ENCODE results near the gene PRKCA. TPM values are rescaled to one million over a fixed set of nuclear protein-coding genes. Genes with fewer than 3 reads are reported as not detected.
A peak's percentile ranks its signal among the peaks of the same experiment; 100 is the strongest.

Gene PRKCA
- total RNA-seq, 1 donor from 2014 or later: 4.7 TPM

DNA sequence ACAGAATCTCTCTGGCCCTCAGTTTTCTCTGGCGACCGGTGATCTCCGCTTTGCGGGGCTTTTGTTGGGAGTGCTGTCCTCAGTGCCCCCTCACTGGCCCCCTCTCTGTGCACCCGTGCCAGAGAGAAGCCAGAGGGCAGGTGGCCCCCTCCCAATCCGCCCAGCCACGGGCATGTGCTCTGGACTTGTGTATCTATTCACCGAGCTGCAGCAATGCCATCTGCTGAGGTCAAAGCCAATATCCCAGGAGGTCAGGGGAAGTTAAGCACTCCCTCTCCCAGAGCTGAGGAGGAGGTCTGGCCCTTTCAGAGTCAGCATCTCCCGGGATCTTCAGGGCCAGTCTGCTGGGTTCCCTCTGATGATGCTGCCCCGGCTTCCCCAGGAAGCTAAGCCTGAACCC is 537.6 kb downstream of the PRKCA start:
- Histone ChIP-seq H3K27me3 (ENCODE audit: control insufficient read depth, insufficient read depth, low read length) (peaks cover 1% of the 10 kb centered on the region), H3K36me3 (ENCODE audit: control insufficient read depth, insufficient read depth, low read length) (no peaks in the 10 kb centered on the region), H3K4me3 (ENCODE audit: low read depth, low read length) (no peak overlapping the region)
- FAIRE-seq (no peak), DNase-seq (ENCODE audit: low read depth) (no peak)
- TF ChIP-seq, protein P1, sequence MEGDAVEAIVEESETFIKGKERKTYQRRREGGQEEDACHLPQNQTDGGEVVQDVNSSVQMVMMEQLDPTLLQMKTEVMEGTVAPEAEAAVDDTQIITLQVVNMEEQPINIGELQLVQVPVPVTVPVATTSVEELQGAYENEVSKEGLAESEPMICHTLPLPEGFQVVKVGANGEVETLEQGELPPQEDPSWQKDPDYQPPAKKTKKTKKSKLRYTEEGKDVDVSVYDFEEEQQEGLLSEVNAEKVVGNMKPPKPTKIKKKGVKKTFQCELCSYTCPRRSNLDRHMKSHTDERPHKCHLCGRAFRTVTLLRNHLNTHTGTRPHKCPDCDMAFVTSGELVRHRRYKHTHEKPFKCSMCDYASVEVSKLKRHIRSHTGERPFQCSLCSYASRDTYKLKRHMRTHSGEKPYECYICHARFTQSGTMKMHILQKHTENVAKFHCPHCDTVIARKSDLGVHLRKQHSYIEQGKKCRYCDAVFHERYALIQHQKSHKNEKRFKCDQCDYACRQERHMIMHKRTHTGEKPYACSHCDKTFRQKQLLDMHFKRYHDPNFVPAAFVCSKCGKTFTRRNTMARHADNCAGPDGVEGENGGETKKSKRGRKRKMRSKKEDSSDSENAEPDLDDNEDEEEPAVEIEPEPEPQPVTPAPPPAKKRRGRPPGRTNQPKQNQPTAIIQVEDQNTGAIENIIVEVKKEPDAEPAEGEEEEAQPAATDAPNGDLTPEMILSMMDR (IDR thresholded peaks at IDR 0.05; ENCODE audit: insufficient read depth, low read length, severe bottlenecking): no peak

DNA sequence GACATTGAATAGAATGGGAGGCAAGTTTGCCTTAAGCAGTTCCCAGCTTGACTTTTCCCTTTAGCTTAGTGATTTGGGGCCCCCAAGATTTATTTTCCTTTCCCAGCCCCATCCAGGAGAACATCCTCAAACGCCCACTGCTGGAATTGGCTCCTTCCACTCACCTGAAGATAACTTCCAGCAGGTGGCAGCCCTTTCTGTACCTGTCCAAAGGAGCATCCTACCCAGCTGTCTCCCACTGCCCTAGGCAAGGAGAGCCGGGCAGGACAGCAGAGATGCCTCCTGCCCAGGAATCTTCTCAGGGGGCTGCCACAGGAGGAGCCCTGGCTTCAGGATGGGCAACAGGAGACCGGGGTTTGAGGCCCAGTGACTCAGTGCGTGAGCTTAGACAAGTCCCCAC is 538.9 kb downstream of the PRKCA start:
- FAIRE-seq (no peak), DNase-seq (ENCODE audit: low read depth) (peak; percentile 6)
- TF ChIP-seq, protein P1 (IDR thresholded peaks at IDR 0.05; ENCODE audit: insufficient read depth, low read length, severe bottlenecking): peak; percentile 17
- Histone ChIP-seq H3K4me3 (ENCODE audit: low read depth, low read length) (no peak overlapping the region), H3K36me3 (ENCODE audit: control insufficient read depth, insufficient read depth, low read length) (no peaks in the 10 kb centered on the region), H3K27me3 (ENCODE audit: control insufficient read depth, insufficient read depth, low read length) (no peaks in the 10 kb centered on the region)

DNA sequence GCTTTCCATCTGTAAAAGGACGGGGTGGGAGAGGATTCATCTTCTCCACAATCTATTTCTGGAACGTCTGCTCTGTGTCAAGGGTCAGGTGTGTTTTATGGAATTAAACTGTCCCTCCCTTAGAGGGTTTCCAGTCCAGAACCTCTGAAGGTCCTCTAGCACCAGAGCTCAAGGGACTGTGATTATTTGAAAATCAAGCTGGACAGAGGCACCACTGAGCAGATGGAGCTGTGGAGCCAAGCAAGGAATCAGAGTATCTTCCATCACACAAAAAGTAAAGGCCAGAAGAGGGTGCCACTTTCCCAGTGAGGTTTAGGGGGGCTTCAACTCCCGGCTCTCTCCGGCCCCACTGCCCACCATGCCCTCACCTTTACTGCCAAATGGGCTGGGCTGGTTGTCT is 539.3 kb downstream of the PRKCA start:
- Histone ChIP-seq H3K36me3 (ENCODE audit: control insufficient read depth, insufficient read depth, low read length) (no peaks in the 10 kb centered on the region), H3K4me3 (ENCODE audit: low read depth, low read length) (no peak overlapping the region), H3K27me3 (ENCODE audit: control insufficient read depth, insufficient read depth, low read length) (no peaks in the 10 kb centered on the region)
- peak; percentile 60 for FAIRE-seq
- no peak for DNase-seq (ENCODE audit: low read depth)
- TF ChIP-seq, protein P1 (IDR thresholded peaks at IDR 0.05; ENCODE audit: insufficient read depth, low read length, severe bottlenecking): no peak

DNA sequence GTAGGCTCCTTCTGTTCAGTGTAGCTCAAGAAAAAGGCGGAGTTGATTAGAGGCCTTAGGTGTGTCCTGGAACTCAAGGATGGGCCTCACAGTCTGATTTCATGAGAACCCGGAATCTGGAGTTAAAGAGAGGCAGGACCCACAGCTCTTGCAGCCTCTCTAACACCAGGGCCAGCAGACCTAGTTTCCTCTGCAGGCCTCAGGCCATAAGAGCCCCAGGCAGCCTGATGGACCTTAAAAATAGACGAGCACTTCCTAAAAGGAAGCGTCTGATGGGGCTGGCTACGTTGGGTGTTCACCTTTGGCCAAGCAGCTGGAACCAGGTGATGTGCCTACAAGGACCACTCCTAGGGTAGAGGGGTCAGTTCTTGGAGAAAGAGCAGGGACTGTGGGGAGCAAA is 540.1 kb downstream of the PRKCA start:
- DNase-seq (ENCODE audit: low read depth): no peak
- FAIRE-seq: no peak
- TF ChIP-seq, protein P1 (IDR thresholded peaks at IDR 0.05; ENCODE audit: insufficient read depth, low read length, severe bottlenecking): no peak
- Histone ChIP-seq H3K27me3 (ENCODE audit: control insufficient read depth, insufficient read depth, low read length) (no peaks in the 10 kb centered on the region), H3K36me3 (ENCODE audit: control insufficient read depth, insufficient read depth, low read length) (no peaks in the 10 kb centered on the region), H3K4me3 (ENCODE audit: low read depth, low read length) (no peak overlapping the region)

DNA sequence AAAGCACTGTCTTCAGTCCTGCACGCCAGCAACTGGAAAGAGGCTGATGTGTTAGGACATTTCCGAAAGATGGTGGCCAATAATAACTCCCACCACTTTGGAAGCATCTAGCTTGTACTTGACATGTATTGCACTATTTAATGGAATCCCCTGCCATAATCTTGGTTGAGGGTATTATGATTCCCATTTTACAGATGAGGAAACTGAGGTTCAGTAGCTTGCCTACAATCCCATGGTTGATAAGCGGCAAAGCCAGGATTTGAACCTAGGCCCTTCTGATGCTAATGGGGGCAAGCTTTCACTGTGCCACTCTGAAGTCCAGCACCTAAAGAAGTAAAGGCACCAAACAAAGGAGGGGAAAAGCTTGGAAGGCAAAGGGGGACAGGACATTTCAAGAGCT is 540.5 kb downstream of the PRKCA start:
- no peak overlapping the region for H3K4me3 ChIP-seq (ENCODE audit: low read depth, low read length)
- DNase-seq (ENCODE audit: low read depth) (no peak), FAIRE-seq (no peak)
- TF ChIP-seq, protein P1 (IDR thresholded peaks at IDR 0.05; ENCODE audit: insufficient read depth, low read length, severe bottlenecking): no peak
- H3K27me3 ChIP-seq (ENCODE audit: control insufficient read depth, insufficient read depth, low read length): no peaks in the 10 kb centered on the region
- no peaks in the 10 kb centered on the region for H3K36me3 ChIP-seq (ENCODE audit: control insufficient read depth, insufficient read depth, low read length)

DNA sequence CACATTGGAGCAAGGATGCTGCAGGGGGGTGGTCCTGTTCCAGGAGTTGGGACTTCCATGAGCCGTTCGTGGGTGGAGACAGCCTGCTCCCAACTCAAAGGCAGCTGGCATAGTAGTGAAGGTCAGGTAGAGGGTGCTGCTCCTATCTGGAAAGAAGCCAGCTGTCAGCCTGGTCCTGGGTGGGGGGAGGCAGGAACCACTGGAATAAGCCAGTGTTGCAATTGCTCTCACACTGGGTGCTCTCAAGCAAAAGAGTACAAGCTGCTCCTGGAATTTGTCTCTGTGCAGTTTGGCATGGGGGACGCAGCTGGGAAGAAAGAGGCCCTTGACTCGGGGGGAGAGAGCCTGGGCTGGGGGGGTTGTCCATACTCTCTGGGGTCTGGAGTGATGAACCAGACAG is 541.2 kb downstream of the PRKCA start:
- FAIRE-seq (no peak), DNase-seq (ENCODE audit: low read depth) (no peak)
- Histone ChIP-seq H3K27me3 (ENCODE audit: control insufficient read depth, insufficient read depth, low read length) (no peaks in the 10 kb centered on the region), H3K4me3 (ENCODE audit: low read depth, low read length) (no peak overlapping the region), H3K36me3 (ENCODE audit: control insufficient read depth, insufficient read depth, low read length) (no peaks in the 10 kb centered on the region)
- TF ChIP-seq, protein P1 (IDR thresholded peaks at IDR 0.05; ENCODE audit: insufficient read depth, low read length, severe bottlenecking): no peak
